Kidney glomerular epithelial cell (primary cell): ENCODE data around the gene NUP188.
"Not testable (repeated sequence)": the region's sequence is repeated elsewhere in the genome, so short reads cannot be mapped to it uniquely, and the experiment has no call there.

Experiments
- DNase-seq: peaks from one replicate; lab custom pipeline; 2025; lab: John Stamatoyannopoulos, UW

Gene NUP188

DNA sequence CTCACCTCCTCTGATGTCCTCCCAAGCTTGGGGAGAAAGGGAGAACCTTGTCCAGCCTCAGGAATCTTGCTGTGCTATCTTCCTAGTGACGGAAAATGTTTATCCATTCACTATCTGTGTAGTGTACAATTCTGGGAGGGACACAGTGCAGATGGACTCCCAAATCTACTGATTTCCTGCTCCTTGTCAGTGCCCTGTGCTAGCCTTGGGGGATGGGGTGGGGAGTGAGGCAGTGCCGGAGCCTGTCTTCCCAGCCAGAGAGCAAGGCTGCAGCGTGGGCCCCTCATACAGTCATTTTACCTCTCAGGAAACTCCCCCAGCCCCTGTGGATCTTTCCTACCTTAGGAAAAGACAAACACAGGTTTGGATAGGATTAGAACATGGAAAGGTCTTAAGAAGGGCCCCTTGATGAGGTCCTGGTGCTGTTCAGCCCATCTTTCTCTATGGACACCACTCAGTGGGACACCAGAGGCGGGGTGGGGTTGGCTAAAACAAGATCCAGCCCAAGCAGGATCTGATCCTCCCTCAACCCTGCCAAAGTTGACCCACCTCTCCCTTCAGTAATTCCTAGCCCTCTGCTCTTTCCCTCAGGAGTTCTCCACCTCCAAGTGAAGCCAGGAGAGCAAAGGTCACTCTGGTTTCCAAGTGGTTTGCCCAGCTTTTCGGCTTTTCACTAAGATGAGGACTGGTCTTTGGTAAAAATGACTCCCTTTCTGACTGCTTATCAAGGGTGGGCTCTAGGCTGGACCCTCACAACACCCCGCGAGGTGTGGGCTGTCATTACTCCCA is 3.5 kb upstream of the NUP188 start:
- no peak for DNase-seq

- not testable (repeated sequence) for DNase-seq
These were observed 2.5 kb upstream of the NUP188 start for GRCh38 chr9:128944966-128945365.

- no peak for DNase-seq
These were observed 1.5 kb upstream of the NUP188 start for GRCh38 chr9:128945798-128946501.

DNA sequence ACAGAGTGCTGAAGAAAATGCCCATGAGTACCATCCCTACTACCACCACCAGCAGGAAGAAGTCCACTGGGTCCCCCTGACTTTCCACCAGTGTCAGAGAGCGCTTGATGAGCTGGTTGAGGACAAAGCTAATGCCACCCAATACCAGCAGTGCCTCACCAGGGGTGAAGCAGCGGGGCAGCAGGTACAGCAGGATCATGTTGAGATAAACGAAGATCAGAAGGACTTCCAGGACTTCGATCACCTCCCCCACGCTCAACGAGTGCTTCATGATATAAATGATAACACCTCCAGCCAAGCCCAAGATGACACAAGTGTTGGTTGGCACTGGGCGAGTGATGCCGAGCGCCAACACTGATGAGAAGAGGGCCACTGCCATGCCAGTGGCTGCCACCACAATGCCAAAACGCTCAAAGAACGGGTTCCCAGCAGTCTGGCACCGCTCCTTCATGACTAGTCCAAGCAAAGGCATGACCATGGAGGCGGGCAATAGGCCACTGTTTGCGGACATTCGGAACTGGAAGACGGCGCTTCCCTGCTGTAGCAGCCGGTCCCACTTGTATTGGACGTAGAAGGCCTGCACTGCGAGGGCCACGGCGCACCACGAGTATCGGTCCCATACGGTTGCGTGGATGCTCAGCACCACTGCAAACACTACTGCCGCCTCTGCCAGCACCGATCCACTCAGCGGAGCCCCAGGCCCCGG is 775 bp upstream of the NUP188 start:
- DNase-seq = peak; percentile 13

GRCh38 chr9:128947277-128947526 is 297 bp upstream of the NUP188 start:
- no peak for DNase-seq

- not testable (repeated sequence) for DNase-seq
These were observed 13.9 kb downstream of the NUP188 start for GRCh38 chr9:128961403-128961802.

DNA sequence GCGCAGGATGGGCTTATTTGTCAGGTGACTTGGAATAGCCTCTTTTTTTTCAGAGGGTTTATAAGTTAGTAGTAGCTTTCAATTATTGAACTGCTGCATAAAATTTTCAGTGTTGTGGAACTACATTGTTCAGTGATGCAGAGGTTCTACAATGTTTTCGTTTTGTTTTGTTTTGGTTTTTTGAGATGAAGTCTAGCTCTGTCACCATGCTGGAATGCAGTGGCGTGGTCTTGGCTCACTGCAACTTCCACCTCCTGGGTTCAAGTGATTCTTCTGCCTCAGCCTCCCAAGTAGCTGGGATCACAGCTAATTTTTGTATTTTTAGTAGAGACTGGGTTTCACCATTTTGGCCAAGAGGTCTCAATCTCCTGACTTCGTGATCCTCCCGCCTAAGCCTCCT is 22.0 kb downstream of the NUP188 start:
- no peak for DNase-seq

GRCh38 chr9:128972956-128973355 is 25.5 kb downstream of the NUP188 start:
- DNase-seq = peak; percentile 13

DNA sequence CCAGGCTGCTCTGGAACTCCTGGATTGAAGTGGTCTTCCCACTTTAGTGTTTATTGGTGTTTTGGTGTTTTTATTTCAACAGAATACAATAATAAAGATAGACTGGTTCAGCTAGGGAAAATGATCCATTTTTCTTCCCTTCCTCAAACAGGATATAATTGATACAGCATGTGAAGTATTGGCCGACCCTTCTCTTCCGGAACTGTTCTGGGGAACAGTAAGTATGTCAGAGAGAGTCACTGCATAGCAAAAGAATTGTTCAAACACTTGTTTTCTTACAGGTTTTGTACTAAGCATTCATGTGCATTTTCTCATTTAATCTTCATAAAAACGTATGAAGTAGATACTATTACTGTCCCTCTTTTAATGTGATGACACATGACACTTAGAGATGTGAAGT is 31.6 kb downstream of the NUP188 start:
- no peak for DNase-seq

DNA sequence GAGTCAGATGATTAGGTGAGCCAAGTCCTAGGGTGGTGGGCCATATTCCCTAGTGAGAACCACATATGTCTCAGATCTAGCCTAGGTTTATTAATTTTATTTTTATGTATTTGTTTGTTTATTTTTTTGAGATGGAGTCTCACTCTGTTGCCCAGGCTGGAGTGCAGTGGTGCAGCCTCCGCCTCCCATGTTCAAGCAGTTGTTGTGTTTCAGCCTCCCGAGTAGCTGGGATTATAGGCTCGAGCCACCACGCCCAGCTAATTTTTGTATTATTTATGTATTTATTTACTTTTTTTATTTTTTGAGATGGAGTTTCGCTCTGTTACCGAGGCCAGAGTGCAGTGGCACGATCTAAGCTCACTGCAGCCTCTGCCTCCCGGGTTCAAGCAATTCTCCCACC is 36.0 kb downstream of the NUP188 start:
- no peak for DNase-seq

- DNase-seq = no peak
These were observed 39.2 kb downstream of the NUP188 start for GRCh38 chr9:128986671-128987070.

DNA sequence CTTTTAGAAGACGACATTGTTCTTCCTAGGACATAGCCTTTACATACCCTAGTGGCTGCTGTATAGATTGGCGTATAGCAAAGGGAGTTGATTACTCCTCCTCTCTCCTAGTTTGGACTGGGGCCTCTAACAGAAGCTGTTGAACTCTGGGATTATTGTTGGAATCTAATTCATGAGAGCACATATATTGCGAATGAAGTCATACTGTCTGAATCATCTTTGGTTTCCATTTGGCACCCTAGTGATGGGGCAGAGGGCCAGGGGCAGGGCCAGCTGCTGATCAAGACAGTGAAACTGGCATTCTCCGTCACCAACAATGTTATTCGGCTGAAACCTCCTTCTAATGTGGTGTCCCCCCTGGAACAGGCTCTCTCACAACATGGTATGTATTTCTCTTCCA is 40.3 kb downstream of the NUP188 start:
- DNase-seq = peak; percentile 7

GRCh38 chr9:128992995-128993394 is 45.5 kb downstream of the NUP188 start:
- no peak for DNase-seq

- DNase-seq = no peak
These were observed 48.3 kb downstream of the NUP188 start for GRCh38 chr9:128995791-128996190.

GRCh38 chr9:128998462-128998861 is 51.0 kb downstream of the NUP188 start:
- no peak for DNase-seq

GRCh38 chr9:128999581-129000206 is 52.2 kb downstream of the NUP188 start:
- no peak for DNase-seq

DNA sequence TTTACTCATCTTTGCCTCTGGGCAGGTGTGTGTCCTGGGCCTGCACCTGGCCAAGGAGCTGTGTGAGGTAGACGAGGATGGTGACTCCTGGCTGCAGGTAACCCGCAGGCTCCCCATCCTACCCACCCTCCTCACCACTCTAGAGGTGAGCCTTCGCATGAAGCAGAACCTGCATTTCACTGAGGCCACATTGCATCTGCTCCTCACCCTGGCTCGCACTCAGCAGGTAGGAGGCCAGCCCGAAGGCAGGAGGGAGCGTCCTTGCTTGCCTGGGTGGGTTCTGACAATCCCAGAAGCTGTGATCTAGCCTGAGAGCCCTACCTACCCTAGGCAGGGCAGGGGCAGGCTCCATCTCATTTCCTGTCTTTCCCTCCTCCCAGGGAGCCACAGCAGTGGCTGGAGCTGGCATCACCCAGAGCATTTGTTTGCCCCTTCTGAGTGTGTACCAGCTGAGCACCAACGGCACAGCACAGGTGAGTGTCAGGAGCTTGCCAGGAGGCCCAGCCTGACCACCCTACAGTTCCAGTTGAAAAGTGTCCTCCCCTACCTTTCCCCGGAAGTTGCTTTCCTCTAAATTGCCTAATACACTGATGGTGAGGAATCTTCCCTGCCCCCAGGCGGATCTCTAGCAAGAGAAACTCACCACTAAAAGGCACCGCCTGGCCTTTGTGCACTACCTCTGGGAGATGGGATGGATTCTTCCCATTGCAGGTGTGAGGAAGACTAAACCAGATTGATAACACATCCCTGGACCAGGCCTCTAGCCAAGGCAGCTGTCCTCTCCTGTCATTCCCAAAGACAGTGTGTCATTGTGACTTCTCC is 54.2 kb downstream of the NUP188 start:
- DNase-seq = no peak

- no peak for DNase-seq
These were observed 55.5 kb downstream of the NUP188 start for GRCh38 chr9:129002992-129003391.

- not testable (repeated sequence) for DNase-seq
These were observed 56.7 kb downstream of the NUP188 start for GRCh38 chr9:129004173-129004572.

DNA sequence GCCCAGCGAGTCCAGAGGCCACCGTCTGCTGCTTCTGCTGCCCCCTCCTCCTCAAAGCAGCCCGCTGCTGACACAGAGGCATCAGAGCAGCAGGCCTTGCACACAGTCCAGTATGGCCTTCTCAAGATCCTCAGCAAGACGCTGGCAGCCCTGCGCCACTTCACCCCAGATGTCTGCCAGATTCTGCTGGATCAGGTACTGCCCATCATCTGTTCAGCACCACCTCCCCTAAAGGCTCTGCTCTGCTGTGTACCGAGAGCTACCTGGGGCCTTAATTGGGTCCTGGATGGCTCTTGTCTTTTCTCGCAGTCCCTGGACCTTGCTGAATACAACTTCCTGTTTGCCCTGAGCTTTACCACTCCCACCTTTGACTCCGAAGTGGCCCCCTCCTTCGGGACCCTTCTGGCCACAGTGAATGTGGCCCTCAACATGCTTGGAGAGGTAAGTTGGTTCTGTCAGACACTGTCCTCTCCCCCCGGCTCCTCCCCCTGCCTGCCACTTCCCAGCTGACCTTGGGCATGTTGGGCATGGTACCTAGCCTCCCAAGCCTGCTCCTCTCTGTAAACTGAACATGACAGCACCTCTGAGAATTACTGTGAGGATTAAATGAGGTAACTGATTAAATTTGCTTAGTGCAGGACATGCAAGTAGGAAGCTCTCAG is 58.0 kb downstream of the NUP188 start:
- DNase-seq = no peak

GRCh38 chr9:129006328-129007034 is 59.0 kb downstream of the NUP188 start:
- peak; percentile 58 for DNase-seq
